GM23248 (cell line): ENCODE measurements around the gene DGKB. TPM values are rescaled to one million over a fixed set of nuclear protein-coding genes. Genes with fewer than 3 reads are reported as not detected.

ENCODE experiments used
- DNase-seq: peaks from one replicate; pipeline ENCODE4 v3.0.0-alpha.2; 2015
- H2AFZ ChIP-seq: fragments of 200-600 bp; sonication (generic); 2 replicates; pipeline ENCODE4 v1.6.1; 2016; ENCODE audit warnings: antibody characterized with exemption
- H3F3A ChIP-seq: fragments of 200-600 bp; sonication (generic); 2 replicates; pipeline ENCODE4 v1.6.1; 2016; ENCODE audit warnings: mild to moderate bottlenecking, antibody characterized with exemption, mixed run types; ENCODE audit not compliant: insufficient read depth
- H3K27ac ChIP-seq: fragments of 200-600 bp; sonication (generic); 2 replicates; pipeline ENCODE4 v1.5.1; 2016; ENCODE audit warnings: mild to moderate bottlenecking
- H3K27me3 ChIP-seq: fragments of 200-600 bp; sonication (generic); replicated peaks from 2 replicates; pipeline ENCODE4 v1.6.1; 2016; ENCODE audit warnings: mild to moderate bottlenecking; ENCODE audit not compliant: insufficient read depth
- H3K36me3 ChIP-seq: fragments of 200-600 bp; sonication (generic); 2 replicates; pipeline ENCODE4 v1.6.1; 2016; ENCODE audit warnings: low read depth, mild to moderate bottlenecking
- H3K4me1 ChIP-seq: fragments of 200-600 bp; sonication (generic); 2 replicates; pipeline ENCODE4 v1.6.1; 2016; ENCODE audit warnings: mild to moderate bottlenecking; ENCODE audit not compliant: insufficient read depth
- H3K4me2 ChIP-seq: fragments of 200-600 bp; sonication (generic); one replicate; pipeline ENCODE4 v1.6.1; 2016; ENCODE audit warnings: mild to moderate bottlenecking; ENCODE audit not compliant: unreplicated experiment
- H3K4me3 ChIP-seq: fragments of 200-600 bp; sonication (generic); 2 replicates; pipeline ENCODE4 v1.5.1; 2016; ENCODE audit warnings: mild to moderate bottlenecking
- H3K79me2 ChIP-seq: fragments of 200-600 bp; sonication (generic); 2 replicates; pipeline ENCODE4 v1.6.1; 2016; ENCODE audit warnings: mild to moderate bottlenecking; ENCODE audit not compliant: insufficient read depth
- H3K9ac ChIP-seq: fragments of 200-600 bp; sonication (generic); 2 replicates; pipeline ENCODE4 v1.6.1; 2016; ENCODE audit warnings: mild to moderate bottlenecking
- H3K9me2 ChIP-seq: fragments of 200-600 bp; sonication (generic); 2 replicates; pipeline ENCODE4 v1.6.1; 2016; ENCODE audit warnings: mixed run types, mild to moderate bottlenecking, moderate library complexity; ENCODE audit not compliant: insufficient read depth
- H3K9me3 ChIP-seq: fragments of 200-600 bp; sonication (generic); one replicate; pipeline ENCODE4 v1.6.1; 2017; ENCODE audit warnings: low read depth
- H4K20me1 ChIP-seq: fragments of 200-600 bp; sonication (generic); 2 replicates; pipeline ENCODE4 v1.6.0; 2016; ENCODE audit not compliant: insufficient read depth
- EZH2 ChIP-seq: fragments of 200-600 bp; sonication (generic); IDR thresholded peaks from 2 replicates; pipeline ENCODE4 v1.6.1; 2018; ENCODE audit warnings: antibody characterized with exemption, mild to moderate bottlenecking; ENCODE audit not compliant: insufficient read depth, poor library complexity, severe bottlenecking
- EZH2phosphoT487 ChIP-seq: fragments of 200-600 bp; sonication (generic); IDR thresholded peaks from 2 replicates; pipeline ENCODE4 v1.6.1; 2018; ENCODE audit warnings: antibody characterized with exemption, moderate library complexity, mild to moderate bottlenecking, low read depth; ENCODE audit not compliant: insufficient read depth
- WGBS, 2 experiments: methylation state at CpG; one replicate each; pipeline ENCODE4 v1.1.6; 2015 to 2017; ENCODE audit warnings: low lambda C conversion rate in 2 of 2, low coverage in 1 of 2; ENCODE audit errors: missing lambda C conversion rate in 2 of 2; 5-methylcytosine and 5-hydroxymethylcytosine counted together
- in situ Hi-C: fragments of 300-500 bp; cut with MboI; formaldehyde crosslinking; loops from 2 replicates; pipeline ENCODE4 v1.15.0; 2020
- polyA plus RNA-seq: library from polyadenylated mRNA; unstranded; fragments of >200 nt; fragmentation: Nextera tagmentation; extraction: Ambion mirVana; gene quantifications from 2 replicates; pipeline ENCODE4 v1.2.1, GENCODE V29; 2016
- total RNA-seq: library from RNA; depleted of rRNA; stranded (reverse); fragments of >200 nt; shearing (Covaris generic); gene quantifications from 2 replicates; pipeline ENCODE4 v1.2.3, GENCODE V29; 2014

DGKB gene
- total and polyA plus RNA-seq, 2 experiments from 2014 or later = 0.65 to 1.7 TPM

- no peak overlapping the region for H2AFZ ChIP-seq
- no peak overlapping the region for H3K9ac ChIP-seq
- no peaks in the 10 kb centered on the region for H3F3A ChIP-seq
- no peaks in the 10 kb centered on the region for H4K20me1 ChIP-seq
- 19 to 25% methylated on average over 2 of the region's 2 CpGs for WGBS, 2 experiments
- no peak overlapping the region for H3K4me2 ChIP-seq
- H3K36me3 ChIP-seq = no peaks in the 10 kb centered on the region
- H3K4me1 ChIP-seq = no peaks in the 10 kb centered on the region
- no peaks in the 10 kb centered on the region for H3K9me3 ChIP-seq
- H3K79me2 ChIP-seq = no peaks in the 10 kb centered on the region
- H3K9me2 ChIP-seq = no peaks in the 10 kb centered on the region
- H3K4me3 ChIP-seq = no peak overlapping the region
- in situ Hi-C loops = no loop called here
- TF ChIP-seq EZH2 (no peak), EZH2phosphoT487 (no peak)
- H3K27ac ChIP-seq = no peak overlapping the region
- no peaks in the 10 kb centered on the region for H3K27me3 ChIP-seq
- no peak for DNase-seq
Observed at GRCh38 chr7:14503623-14504022, 398.9 kb downstream of the DGKB start.

DNA sequence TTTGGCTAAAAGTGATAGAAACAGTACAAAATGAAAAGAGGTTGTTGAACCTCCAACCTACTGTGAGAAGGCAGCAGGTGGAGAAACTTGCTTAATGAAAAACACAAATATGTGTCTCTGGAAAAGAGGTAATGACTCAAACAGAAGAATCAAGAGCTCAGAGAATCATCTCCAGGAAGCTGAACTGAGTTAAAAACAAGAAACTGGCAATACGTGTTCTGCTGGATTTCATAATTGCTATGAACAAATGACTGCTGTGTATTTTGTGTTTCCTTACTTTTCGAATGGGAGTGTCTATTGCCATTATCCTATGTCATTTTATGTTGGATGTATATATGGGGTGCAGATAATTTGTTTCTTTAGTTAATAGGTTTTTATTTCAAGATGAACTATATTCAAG is 401.1 kb downstream of the DGKB start:
- no peaks in the 10 kb centered on the region for H3K79me2 ChIP-seq

DNA sequence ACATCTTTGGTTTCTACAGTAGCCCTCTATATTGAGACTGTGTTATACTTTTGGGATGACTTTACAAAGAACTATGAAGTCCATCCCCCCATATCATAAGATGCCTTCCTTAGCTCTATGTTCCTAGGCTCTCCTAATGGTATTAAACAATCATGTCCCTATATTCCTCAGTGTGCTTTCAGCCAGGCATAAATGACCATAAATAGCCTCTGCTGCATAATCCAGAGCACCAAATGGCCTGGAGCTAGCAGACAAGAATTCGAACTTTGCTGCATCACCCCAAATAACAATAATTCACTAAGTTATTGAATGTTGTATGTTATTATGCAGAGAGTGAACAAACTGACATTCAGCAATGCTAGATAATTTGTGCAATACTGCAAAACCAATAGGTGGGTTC is 405.2 kb downstream of the DGKB start:
- Histone ChIP-seq H3K9me2 (no peaks in the 10 kb centered on the region), H3K9me3 (no peaks in the 10 kb centered on the region), H3K4me3 (no peak overlapping the region), H3K4me2 (no peak overlapping the region), H3F3A (no peaks in the 10 kb centered on the region), H3K9ac (no peak overlapping the region), H3K79me2 (no peaks in the 10 kb centered on the region), H3K27me3 (no peaks in the 10 kb centered on the region), H2AFZ (no peak overlapping the region), H3K4me1 (no peaks in the 10 kb centered on the region), H4K20me1 (no peaks in the 10 kb centered on the region), H3K27ac (no peak overlapping the region), H3K36me3 (no peaks in the 10 kb centered on the region)
- WGBS, 2 experiments = 20% methylated on average over 1 of the region's 1 CpG
- no peak for TF ChIP-seq EZH2phosphoT487
- no peak for TF ChIP-seq EZH2
- DNase-seq = no peak
- in situ Hi-C loops = no loop called here

More for the DNA sequence above, 401.1 kb downstream of the DGKB start:
- Histone ChIP-seq H2AFZ (no peak overlapping the region), H3K9ac (no peak overlapping the region), H3K9me2 (no peaks in the 10 kb centered on the region), H3K27me3 (no peaks in the 10 kb centered on the region), H3K9me3 (no peaks in the 10 kb centered on the region), H3K4me1 (no peaks in the 10 kb centered on the region), H3K36me3 (no peaks in the 10 kb centered on the region), H3K4me3 (no peak overlapping the region), H4K20me1 (no peaks in the 10 kb centered on the region), H3K27ac (no peak overlapping the region), H3K4me2 (no peak overlapping the region), H3F3A (no peaks in the 10 kb centered on the region)
- in situ Hi-C loops = no loop called here
- 50 to 62% methylated on average over 2 of the region's 2 CpGs for WGBS, 2 experiments
- DNase-seq = no peak
- no peak for TF ChIP-seq EZH2
- TF ChIP-seq EZH2phosphoT487 = no peak

GRCh38 chr7:14495633-14496032 is 406.9 kb downstream of the DGKB start:
- Histone ChIP-seq H3K4me2 (no peak overlapping the region), H3K79me2 (no peaks in the 10 kb centered on the region), H4K20me1 (no peaks in the 10 kb centered on the region), H3K9me2 (no peaks in the 10 kb centered on the region), H3K9ac (no peak overlapping the region), H3K4me3 (no peak overlapping the region), H2AFZ (no peak overlapping the region), H3K9me3 (no peaks in the 10 kb centered on the region), H3K27ac (no peak overlapping the region), H3K4me1 (no peaks in the 10 kb centered on the region), H3K36me3 (no peaks in the 10 kb centered on the region), H3K27me3 (no peaks in the 10 kb centered on the region), H3F3A (no peaks in the 10 kb centered on the region)
- WGBS, 2 experiments = 38 to 39% methylated on average over 2 of the region's 2 CpGs
- in situ Hi-C loops = no loop called here
- TF ChIP-seq EZH2phosphoT487 (no peak), EZH2 (no peak)
- no peak for DNase-seq

DNA sequence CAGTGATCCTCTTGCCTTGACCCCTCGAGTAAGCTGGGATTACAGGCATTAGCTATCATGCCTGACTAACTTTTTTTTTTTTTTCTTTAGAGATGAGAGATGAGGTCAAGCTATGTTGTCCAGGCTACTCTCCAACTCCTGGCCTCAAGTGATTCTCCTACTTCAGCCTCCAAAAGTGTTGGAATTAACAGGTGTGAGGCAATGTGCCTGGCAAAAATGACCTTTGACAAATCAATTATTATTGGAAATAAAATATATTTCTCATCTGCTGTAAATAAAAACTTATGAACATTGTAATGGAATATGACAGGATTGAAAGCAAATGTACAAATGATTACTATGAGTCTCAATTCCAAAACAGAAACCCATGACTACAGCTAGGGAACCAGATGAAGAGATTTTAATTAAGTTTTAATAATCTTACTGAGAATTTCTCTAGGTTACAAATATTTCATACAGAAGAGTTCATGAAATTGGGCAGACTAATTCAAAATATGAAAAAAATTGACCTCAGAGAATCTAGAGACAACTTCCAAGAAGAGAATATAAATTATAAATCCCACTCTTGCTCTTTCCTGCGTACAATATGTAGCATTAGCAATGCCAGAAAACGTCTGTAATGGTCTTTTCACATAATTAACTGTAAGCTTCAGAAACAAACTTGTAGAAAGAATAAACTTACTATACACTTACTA is 414.7 kb downstream of the DGKB start:
- Histone ChIP-seq H2AFZ (no peak overlapping the region), H3K79me2 (no peaks in the 10 kb centered on the region), H3K9me2 (no peaks in the 10 kb centered on the region), H4K20me1 (no peaks in the 10 kb centered on the region), H3K9me3 (no peaks in the 10 kb centered on the region), H3F3A (no peaks in the 10 kb centered on the region), H3K27ac (no peak overlapping the region), H3K9ac (no peak overlapping the region), H3K27me3 (no peaks in the 10 kb centered on the region), H3K36me3 (no peaks in the 10 kb centered on the region), H3K4me3 (no peak overlapping the region), H3K4me2 (no peak overlapping the region), H3K4me1 (no peaks in the 10 kb centered on the region)
- no peak for DNase-seq
- 3 to 5% methylated on average over 3 of the region's 3 CpGs for WGBS, 2 experiments
- TF ChIP-seq EZH2phosphoT487 = no peak
- no peak for TF ChIP-seq EZH2
- in situ Hi-C loops = no loop called here
